Liver (tissue), 9 donors: ENCODE measurements around the gene HSFX2. TPM values are rescaled to one million over a fixed set of nuclear protein-coding genes. Genes with fewer than 3 reads are reported as not detected.
"Not testable (repeated sequence)": the region's sequence is repeated elsewhere in the genome, so short reads cannot be mapped to it uniquely, and the experiment has no call there.

ENCODE experiments used
- DNase-seq: peaks from one replicate; pipeline ENCODE4 v3.0.0-alpha.2; 2017; ENCODE audit warnings: low spot score
- H3K27ac ChIP-seq, 2 donors: one replicate each; pipeline ENCODE4 v1.7.0; 2013; ENCODE audit warnings: inconsistent platforms in 2 of 2, low read length in 2 of 2, control low read depth in 1 of 2, low read depth in 1 of 2, mild to moderate bottlenecking in 1 of 2
- H3K27me3 ChIP-seq, 4 donors: one replicate each; pipeline versions ENCODE4 v1.6.1 to v1.7.0; 2013; ENCODE audit warnings: low read length in 3 of 4, inconsistent platforms in 1 of 4, mild to moderate bottlenecking in 1 of 4, moderate library complexity in 1 of 4; ENCODE audit not compliant: control insufficient read depth in 4 of 4, insufficient read depth in 4 of 4
- H3K36me3 ChIP-seq, 4 donors: one replicate each; pipeline versions ENCODE4 v1.6.1 to v1.7.0; 2013; ENCODE audit warnings: low read length in 3 of 4, mild to moderate bottlenecking in 3 of 4, low read depth in 1 of 4, moderate library complexity in 1 of 4; ENCODE audit not compliant: control insufficient read depth in 4 of 4, insufficient read depth in 3 of 4
- H3K4me1 ChIP-seq, 4 donors: one replicate each; pipeline versions ENCODE4 v1.6.1 to v1.7.0; 2013; ENCODE audit warnings: low read length in 3 of 4, mild to moderate bottlenecking in 3 of 4, moderate library complexity in 1 of 4; ENCODE audit not compliant: control insufficient read depth in 4 of 4, insufficient read depth in 4 of 4
- H3K4me3 ChIP-seq, 3 donors: one replicate each; pipeline versions ENCODE4 v1.6.1 to v1.7.0; 2013; ENCODE audit warnings: low read length in 3 of 3, control low read depth in 1 of 3, low read depth in 1 of 3, mild to moderate bottlenecking in 1 of 3
- H3K9ac ChIP-seq, 2 donors: one replicate each; pipeline ENCODE4 v1.7.0; 2013; ENCODE audit warnings: low read length in 2 of 2, mild to moderate bottlenecking in 2 of 2, moderate library complexity in 2 of 2, control low read depth in 1 of 2, low read depth in 1 of 2
- H3K9me3 ChIP-seq, 4 donors: one replicate each; pipeline versions ENCODE4 v1.6.1 to v1.7.0; 2013; ENCODE audit warnings: low read length in 3 of 4; ENCODE audit not compliant: control insufficient read depth in 4 of 4
- FOXA1 ChIP-seq: IDR thresholded peaks from 2 replicates; pipeline ENCODE4 v1.6.1; 2016; ENCODE audit warnings: antibody characterized with exemption
- FOXA2 ChIP-seq: IDR thresholded peaks from 2 replicates; pipeline ENCODE4 v1.6.1; 2016; ENCODE audit warnings: antibody characterized with exemption
- GABPA ChIP-seq, 2 donors: IDR thresholded peaks in 1 of 2; conservative IDR thresholded peaks in 1 of 2; 2 replicates each; pipeline ENCODE4 v1.6.1; 2016; ENCODE audit warnings: antibody characterized with exemption in 2 of 2, mild to moderate bottlenecking in 1 of 2, moderate library complexity in 1 of 2
- HNF4A ChIP-seq, 2 donors: conservative IDR thresholded peaks; 2 replicates each; pipeline ENCODE4 v1.6.1; 2016; ENCODE audit warnings: antibody characterized with exemption in 2 of 2, mild to moderate bottlenecking in 2 of 2
- HNF4G ChIP-seq: IDR thresholded peaks from 2 replicates; pipeline ENCODE4 v1.6.1; 2016; ENCODE audit warnings: antibody characterized with exemption
- JUND ChIP-seq, 2 donors: IDR thresholded peaks; 2 replicates each; pipeline ENCODE4 v1.6.1; 2016; ENCODE audit warnings: antibody characterized with exemption in 2 of 2
- RAD21 ChIP-seq, 2 donors: IDR thresholded peaks; 2 replicates each; pipeline ENCODE4 v1.6.1; 2016; ENCODE audit warnings: antibody characterized with exemption in 2 of 2, mild to moderate bottlenecking in 2 of 2
- RXRA ChIP-seq, 2 donors: IDR thresholded peaks; 2 replicates each; pipeline ENCODE4 v1.6.1; 2017 to 2018; ENCODE audit warnings: antibody characterized with exemption in 2 of 2, mild to moderate bottlenecking in 1 of 2
- SP1 ChIP-seq: IDR thresholded peaks from 2 replicates; pipeline ENCODE4 v1.6.1; 2018; ENCODE audit warnings: antibody characterized with exemption, mild to moderate bottlenecking
- TAF1 ChIP-seq: conservative IDR thresholded peaks from 2 replicates; pipeline ENCODE4 v1.6.1; 2016; ENCODE audit warnings: antibody characterized with exemption, mild to moderate bottlenecking
- YY1 ChIP-seq: IDR thresholded peaks from 2 replicates; pipeline ENCODE4 v1.6.1; 2016; ENCODE audit warnings: antibody characterized with exemption, mild to moderate bottlenecking
- WGBS: extraction: QIAGEN DNeasy Blood & Tissue Kit; methylation state at CpG from one replicate; pipeline ENCODE4 v1.1.7; 2013; 5-methylcytosine and 5-hydroxymethylcytosine counted together
- polyA plus RNA-seq, 2 donors: library from polyadenylated mRNA; stranded (reverse) in 1 of 2; unstranded in 1 of 2; fragments of 200-250 nt in 1 of 2; fragments of >200 nt in 1 of 2; fragmentation: Nextera tagmentation in 1 of 2; extraction: Ambion mirVana in 1 of 2; gene quantifications; one replicate each; pipeline versions ENCODE4 v1.2.1 to v1.2.3, GENCODE V29; 2013 to 2015
- total RNA-seq, 2 donors: library from RNA; depleted of rRNA; stranded (reverse); fragments of >200 nt; gene quantifications; one replicate each; pipeline ENCODE4 v1.2.3, GENCODE V29; 2014
- TF ChIP-seq, protein P1 (sequence below): IDR thresholded peaks from 2 replicates; pipeline ENCODE4 v1.6.1; 2016; ENCODE audit warnings: antibody characterized with exemption, mild to moderate bottlenecking
- TF ChIP-seq, protein P2 (sequence below): IDR thresholded peaks from 2 replicates; pipeline ENCODE4 v1.6.1; 2016; ENCODE audit warnings: antibody characterized with exemption
- donor health status: healthy.
- donor health status: healthy.
- donor health status: healthy.
- donor health status: healthy.
- donor health status: healthy.

Gene HSFX2, protein sequence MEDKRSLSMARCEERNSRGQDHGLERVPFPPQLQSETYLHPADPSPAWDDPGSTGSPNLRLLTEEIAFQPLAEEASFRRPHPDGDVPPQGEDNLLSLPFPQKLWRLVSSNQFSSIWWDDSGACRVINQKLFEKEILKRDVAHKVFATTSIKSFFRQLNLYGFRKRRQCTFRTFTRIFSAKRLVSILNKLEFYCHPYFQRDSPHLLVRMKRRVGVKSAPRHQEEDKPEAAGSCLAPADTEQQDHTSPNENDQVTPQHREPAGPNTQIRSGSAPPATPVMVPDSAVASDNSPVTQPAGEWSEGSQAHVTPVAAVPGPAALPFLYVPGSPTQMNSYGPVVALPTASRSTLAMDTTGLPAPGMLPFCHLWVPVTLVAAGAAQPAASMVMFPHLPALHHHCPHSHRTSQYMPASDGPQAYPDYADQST
- under 1 TPM in 1 of 2 donors, not detected in 1; 0.09 TPM for total RNA-seq
- polyA plus RNA-seq = under 1 TPM; 0.15 to 0.20 TPM

DNA sequence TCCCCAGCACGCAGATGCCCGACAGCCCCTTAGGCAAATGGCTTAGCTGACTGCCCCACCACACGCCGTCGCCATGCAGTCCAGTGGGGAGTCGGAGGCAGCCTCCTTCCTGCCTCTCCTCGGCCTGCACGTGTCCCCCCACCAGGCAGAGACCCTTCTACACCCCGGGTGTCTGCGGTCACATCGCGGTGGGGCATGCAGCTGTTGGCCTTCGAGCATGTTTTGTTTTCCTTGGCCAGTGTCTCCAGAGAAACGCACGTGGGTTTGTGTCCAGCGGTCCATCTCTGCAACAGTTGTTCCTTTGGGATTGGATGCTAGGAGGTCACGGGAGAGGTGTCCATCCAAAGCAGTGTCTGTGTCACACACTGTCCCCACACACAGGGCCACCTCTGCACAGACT, at the start of gene HSFX2:
Gene HSFX2 (minus strand): TSS at position 101 of the 400 bp plus-strand sequence. CDS start 614 bp downstream, outside the sequence.
- not testable (repeated sequence) for DNase-seq, H3K4me3 ChIP-seq, H3K9me3 ChIP-seq, H3K36me3 ChIP-seq, H3K4me1 ChIP-seq, H3K27ac ChIP-seq, H3K27me3 ChIP-seq, H3K9ac ChIP-seq
- no CpG with 5 or more reads among the region's 17 CpGs for WGBS

DNA sequence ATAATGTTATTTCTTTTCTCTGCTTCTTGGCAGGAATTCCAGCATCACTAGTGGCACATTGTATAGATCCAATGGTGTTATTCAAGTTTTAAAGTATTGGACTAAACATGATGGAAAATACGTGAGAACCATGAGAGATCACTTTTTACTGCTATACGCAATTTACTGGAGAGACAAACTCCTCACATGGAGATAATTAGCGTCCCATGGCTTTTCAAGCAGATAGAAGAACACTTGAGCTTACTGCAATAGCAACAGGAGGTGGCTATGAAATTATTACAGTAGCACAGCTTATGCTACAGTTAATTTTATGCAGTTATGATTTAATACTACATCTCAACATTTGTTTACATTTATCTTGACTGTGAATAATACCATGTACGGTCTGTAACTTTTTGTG, 48.4 kb upstream of the HSFX2 start:
- Histone ChIP-seq H3K4me3 (no peak overlapping the region), H3K4me1 (no peaks in the 10 kb centered on the region), H3K27ac (no peak overlapping the region), H3K27me3 (peaks cover 0 to 3% (median 0%) of the 10 kb centered on the region in 4 donors), H3K36me3 (no peaks in the 10 kb centered on the region), H3K9ac (no peak overlapping the region), H3K9me3 (no peaks in the 10 kb centered on the region)
- TF ChIP-seq YY1 = no peak
- no peak for TF ChIP-seq SP1
- TF ChIP-seq RXRA (IDR thresholded peaks at IDR 0.05) = no peak
- no peak for TF ChIP-seq JUND (IDR thresholded peaks at IDR 0.05)
- TF ChIP-seq, protein P1, sequence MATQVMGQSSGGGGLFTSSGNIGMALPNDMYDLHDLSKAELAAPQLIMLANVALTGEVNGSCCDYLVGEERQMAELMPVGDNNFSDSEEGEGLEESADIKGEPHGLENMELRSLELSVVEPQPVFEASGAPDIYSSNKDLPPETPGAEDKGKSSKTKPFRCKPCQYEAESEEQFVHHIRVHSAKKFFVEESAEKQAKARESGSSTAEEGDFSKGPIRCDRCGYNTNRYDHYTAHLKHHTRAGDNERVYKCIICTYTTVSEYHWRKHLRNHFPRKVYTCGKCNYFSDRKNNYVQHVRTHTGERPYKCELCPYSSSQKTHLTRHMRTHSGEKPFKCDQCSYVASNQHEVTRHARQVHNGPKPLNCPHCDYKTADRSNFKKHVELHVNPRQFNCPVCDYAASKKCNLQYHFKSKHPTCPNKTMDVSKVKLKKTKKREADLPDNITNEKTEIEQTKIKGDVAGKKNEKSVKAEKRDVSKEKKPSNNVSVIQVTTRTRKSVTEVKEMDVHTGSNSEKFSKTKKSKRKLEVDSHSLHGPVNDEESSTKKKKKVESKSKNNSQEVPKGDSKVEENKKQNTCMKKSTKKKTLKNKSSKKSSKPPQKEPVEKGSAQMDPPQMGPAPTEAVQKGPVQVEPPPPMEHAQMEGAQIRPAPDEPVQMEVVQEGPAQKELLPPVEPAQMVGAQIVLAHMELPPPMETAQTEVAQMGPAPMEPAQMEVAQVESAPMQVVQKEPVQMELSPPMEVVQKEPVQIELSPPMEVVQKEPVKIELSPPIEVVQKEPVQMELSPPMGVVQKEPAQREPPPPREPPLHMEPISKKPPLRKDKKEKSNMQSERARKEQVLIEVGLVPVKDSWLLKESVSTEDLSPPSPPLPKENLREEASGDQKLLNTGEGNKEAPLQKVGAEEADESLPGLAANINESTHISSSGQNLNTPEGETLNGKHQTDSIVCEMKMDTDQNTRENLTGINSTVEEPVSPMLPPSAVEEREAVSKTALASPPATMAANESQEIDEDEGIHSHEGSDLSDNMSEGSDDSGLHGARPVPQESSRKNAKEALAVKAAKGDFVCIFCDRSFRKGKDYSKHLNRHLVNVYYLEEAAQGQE = no peak
- no peak for TF ChIP-seq HNF4G
- no peak for TF ChIP-seq GABPA (IDR thresholded peaks at IDR 0.05 in 1 of 2, conservative IDR thresholded peaks at IDR 0.05 in 1 of 2)
- WGBS = 82% methylated on average over 4 of the region's 4 CpGs
- DNase-seq = no peak

DNA sequence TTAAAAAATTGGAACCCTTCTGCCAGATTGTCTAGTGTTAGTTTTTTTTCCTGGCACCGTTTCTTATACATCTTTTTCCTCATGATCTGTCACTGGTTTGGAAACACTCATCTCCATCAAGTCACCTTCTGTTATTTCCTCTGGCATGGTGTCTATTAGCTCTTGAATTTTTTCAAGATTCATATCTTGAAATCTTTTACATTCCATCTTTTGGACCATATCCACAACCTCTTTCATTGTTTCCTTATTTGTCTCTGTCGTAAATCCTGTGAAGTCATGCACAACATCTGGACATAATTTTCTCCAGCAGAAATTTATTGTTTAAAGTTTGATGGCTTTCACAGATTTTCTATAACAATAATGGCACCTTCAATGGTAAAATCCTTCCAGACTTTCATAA, 46.7 kb upstream of the HSFX2 start:
- H3K27me3 ChIP-seq = peaks cover 0 to 3% (median 0%) of the 10 kb centered on the region in 4 donors
- no peak overlapping the region for H3K4me3 ChIP-seq
- H3K4me1 ChIP-seq = no peaks in the 10 kb centered on the region
- H3K27ac ChIP-seq = no peak overlapping the region
- TF ChIP-seq RXRA (IDR thresholded peaks at IDR 0.05) (no peak), RAD21 (IDR thresholded peaks at IDR 0.05) (no peak), FOXA1 (no peak), FOXA2 (no peak), TAF1 (no peak), YY1 (no peak), JUND (IDR thresholded peaks at IDR 0.05) (no peak), HNF4A (conservative IDR thresholded peaks at IDR 0.05) (no peak)
- TF ChIP-seq, protein P2, sequence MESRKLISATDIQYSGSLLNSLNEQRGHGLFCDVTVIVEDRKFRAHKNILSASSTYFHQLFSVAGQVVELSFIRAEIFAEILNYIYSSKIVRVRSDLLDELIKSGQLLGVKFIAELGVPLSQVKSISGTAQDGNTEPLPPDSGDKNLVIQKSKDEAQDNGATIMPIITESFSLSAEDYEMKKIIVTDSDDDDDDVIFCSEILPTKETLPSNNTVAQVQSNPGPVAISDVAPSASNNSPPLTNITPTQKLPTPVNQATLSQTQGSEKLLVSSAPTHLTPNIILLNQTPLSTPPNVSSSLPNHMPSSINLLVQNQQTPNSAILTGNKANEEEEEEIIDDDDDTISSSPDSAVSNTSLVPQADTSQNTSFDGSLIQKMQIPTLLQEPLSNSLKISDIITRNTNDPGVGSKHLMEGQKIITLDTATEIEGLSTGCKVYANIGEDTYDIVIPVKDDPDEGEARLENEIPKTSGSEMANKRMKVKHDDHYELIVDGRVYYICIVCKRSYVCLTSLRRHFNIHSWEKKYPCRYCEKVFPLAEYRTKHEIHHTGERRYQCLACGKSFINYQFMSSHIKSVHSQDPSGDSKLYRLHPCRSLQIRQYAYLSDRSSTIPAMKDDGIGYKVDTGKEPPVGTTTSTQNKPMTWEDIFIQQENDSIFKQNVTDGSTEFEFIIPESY = no peak
- TF ChIP-seq, protein P1 = no peak
- 54% methylated on average over 2 of the region's 2 CpGs for WGBS
- no peaks in the 10 kb centered on the region for H3K9me3 ChIP-seq
- no peak for DNase-seq
- H3K36me3 ChIP-seq = no peaks in the 10 kb centered on the region
- no peak overlapping the region for H3K9ac ChIP-seq
